ENCODE results near the gene CAMTA1.

DNA sequence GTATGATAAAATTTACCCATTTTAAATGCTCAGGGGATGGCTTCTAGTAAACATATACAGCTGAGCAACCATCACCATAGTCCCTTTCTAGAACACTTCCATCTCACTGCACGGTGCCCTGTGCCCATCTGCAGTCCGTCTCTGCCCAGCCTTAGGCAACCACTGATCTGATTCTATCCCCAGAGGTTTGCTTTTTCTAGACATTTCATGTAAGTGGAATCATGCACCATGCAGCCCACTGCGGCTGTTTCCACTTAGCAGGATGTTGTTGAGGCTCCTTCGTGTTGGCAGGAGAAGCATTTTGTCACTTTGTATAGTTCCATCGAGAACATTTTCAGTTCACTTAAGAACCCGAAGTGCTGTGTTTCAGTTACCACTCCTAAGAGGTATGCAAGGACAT, 958.1 kb downstream of the CAMTA1 start:
- TF ChIP-seq, protein P1, sequence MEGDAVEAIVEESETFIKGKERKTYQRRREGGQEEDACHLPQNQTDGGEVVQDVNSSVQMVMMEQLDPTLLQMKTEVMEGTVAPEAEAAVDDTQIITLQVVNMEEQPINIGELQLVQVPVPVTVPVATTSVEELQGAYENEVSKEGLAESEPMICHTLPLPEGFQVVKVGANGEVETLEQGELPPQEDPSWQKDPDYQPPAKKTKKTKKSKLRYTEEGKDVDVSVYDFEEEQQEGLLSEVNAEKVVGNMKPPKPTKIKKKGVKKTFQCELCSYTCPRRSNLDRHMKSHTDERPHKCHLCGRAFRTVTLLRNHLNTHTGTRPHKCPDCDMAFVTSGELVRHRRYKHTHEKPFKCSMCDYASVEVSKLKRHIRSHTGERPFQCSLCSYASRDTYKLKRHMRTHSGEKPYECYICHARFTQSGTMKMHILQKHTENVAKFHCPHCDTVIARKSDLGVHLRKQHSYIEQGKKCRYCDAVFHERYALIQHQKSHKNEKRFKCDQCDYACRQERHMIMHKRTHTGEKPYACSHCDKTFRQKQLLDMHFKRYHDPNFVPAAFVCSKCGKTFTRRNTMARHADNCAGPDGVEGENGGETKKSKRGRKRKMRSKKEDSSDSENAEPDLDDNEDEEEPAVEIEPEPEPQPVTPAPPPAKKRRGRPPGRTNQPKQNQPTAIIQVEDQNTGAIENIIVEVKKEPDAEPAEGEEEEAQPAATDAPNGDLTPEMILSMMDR (IDR thresholded peaks at IDR 0.05) = no peak
- TF ChIP-seq POLR2AphosphoS5 (IDR thresholded peaks at IDR 0.05; ENCODE audit: low read depth, low read length) = no peak
- TF ChIP-seq, protein P2, sequence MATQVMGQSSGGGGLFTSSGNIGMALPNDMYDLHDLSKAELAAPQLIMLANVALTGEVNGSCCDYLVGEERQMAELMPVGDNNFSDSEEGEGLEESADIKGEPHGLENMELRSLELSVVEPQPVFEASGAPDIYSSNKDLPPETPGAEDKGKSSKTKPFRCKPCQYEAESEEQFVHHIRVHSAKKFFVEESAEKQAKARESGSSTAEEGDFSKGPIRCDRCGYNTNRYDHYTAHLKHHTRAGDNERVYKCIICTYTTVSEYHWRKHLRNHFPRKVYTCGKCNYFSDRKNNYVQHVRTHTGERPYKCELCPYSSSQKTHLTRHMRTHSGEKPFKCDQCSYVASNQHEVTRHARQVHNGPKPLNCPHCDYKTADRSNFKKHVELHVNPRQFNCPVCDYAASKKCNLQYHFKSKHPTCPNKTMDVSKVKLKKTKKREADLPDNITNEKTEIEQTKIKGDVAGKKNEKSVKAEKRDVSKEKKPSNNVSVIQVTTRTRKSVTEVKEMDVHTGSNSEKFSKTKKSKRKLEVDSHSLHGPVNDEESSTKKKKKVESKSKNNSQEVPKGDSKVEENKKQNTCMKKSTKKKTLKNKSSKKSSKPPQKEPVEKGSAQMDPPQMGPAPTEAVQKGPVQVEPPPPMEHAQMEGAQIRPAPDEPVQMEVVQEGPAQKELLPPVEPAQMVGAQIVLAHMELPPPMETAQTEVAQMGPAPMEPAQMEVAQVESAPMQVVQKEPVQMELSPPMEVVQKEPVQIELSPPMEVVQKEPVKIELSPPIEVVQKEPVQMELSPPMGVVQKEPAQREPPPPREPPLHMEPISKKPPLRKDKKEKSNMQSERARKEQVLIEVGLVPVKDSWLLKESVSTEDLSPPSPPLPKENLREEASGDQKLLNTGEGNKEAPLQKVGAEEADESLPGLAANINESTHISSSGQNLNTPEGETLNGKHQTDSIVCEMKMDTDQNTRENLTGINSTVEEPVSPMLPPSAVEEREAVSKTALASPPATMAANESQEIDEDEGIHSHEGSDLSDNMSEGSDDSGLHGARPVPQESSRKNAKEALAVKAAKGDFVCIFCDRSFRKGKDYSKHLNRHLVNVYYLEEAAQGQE (IDR thresholded peaks at IDR 0.05; ENCODE audit: insufficient read depth in 1 of 2, low read depth in 2 of 2, low read length in 1 of 2) = no peak
